Left lung (tissue), 10 donors: ENCODE data around the gene CCDC82. TPM values are rescaled to one million over a fixed set of nuclear protein-coding genes. Genes with fewer than 3 reads are reported as not detected.
A peak's percentile ranks its signal among the peaks of the same experiment; 100 is the strongest.

Experiments used
- ATAC-seq: fragments of 200-7000 bp; cut with Tn5 transposase; one replicate; pipeline ENCODE4 v1.9.1; 2020; ENCODE audit warnings: moderate library complexity
- DNase-seq, 4 donors: peaks; one replicate each; pipeline ENCODE4 v3.0.0-alpha.2; 2013 to 2020
- H3K27ac ChIP-seq, 2 donors: fragments of 200-600 bp; sonication (generic) in 1 of 2; one replicate each; pipeline versions ENCODE4 v1.5.0 to v1.8.0; 2020 to 2021
- H3K27me3 ChIP-seq, 2 donors: fragments of 200-600 bp; sonication (generic) in 1 of 2; one replicate each; pipeline versions ENCODE4 v1.5.0 to v1.8.0; 2020 to 2021
- H3K36me3 ChIP-seq, 2 donors: fragments of 200-600 bp; sonication (generic) in 1 of 2; one replicate each; pipeline versions ENCODE4 v1.5.0 to v1.8.0; 2020 to 2021
- H3K4me1 ChIP-seq, 2 donors: fragments of 200-600 bp; one replicate each; pipeline ENCODE4 v1.8.0; 2021
- H3K4me3 ChIP-seq, 2 donors: fragments of 200-600 bp; sonication (generic) in 1 of 2; one replicate each; pipeline versions ENCODE4 v1.5.0 to v1.8.0; 2020 to 2021; ENCODE audit warnings: mild to moderate bottlenecking in 1 of 2
- H3K9me3 ChIP-seq, 2 donors: fragments of 200-600 bp; sonication (generic) in 1 of 2; one replicate each; pipeline versions ENCODE4 v1.5.0 to v1.8.0; 2020 to 2021
- intact Hi-C, 2 donors: fragments of 100-400 bp; cut with DNase I; formaldehyde crosslinking; loops; one replicate each; pipeline versions ENCODE4 v1.11.2 to v1.14.2; 2022
- polyA plus RNA-seq, 6 donors: library from polyadenylated mRNA; unstranded; fragments of 120-200 nt; gene quantifications; one replicate each; pipeline ENCODE4 v1.2.1, GENCODE V29; 2013; ENCODE audit not compliant: insufficient read length in 6 of 6
- total RNA-seq, 2 donors: library from RNA; stranded (reverse); fragmentation: NEBNext Ultra II Directional; extraction: Animal tissue kit (Norgen Biotek cat#: 25700); gene quantifications; one replicate each; pipeline ENCODE4 v1.2.1, GENCODE V29; 2021
- TF ChIP-seq, protein P1 (sequence below), 2 donors: fragments of 200-600 bp; sonication (generic) in 1 of 2; IDR thresholded peaks; one replicate each; pipeline versions ENCODE4 v1.5.0 to v1.8.0; 2021; ENCODE audit warnings: antibody characterized with exemption in 2 of 2
- donor health status: DM: no; HTN: yes; CAD: no.
- donor health status: DM: no; HTN: no; CAD: no.

CCDC82 gene
- total and polyA plus RNA-seq, 8 donors = 18.1 to 64.5 (median 59.5) TPM

DNA sequence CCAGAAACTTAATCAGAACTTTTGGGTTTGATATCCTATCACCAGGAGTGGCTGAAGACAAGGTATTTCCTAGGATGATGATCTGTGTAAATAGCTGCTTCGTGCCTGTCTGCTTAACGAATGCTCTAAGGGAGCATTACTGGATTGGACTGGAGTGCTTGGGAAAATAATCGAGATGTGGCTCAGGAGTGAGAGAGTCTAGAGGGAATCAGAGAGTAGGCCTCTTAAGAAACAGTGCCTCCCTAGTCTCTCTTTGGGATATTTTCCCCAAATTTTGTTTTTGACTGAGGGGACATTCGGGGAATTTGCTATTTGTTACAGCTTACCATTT, 49.2 kb downstream of the CCDC82 start:
- peak overlapping the region; percentile 85 to 88 for H3K27ac ChIP-seq
- peaks cover 41 to 70% of the 10 kb centered on the region in 2 donors for H3K4me1 ChIP-seq
- no peaks in the 10 kb centered on the region for H3K36me3 ChIP-seq
- H3K9me3 ChIP-seq = no peaks in the 10 kb centered on the region
- DNase-seq = peak in 1 of 4 donors; percentile 44
- H3K4me3 ChIP-seq = peak overlapping the region; percentile 60 to 70
- ATAC-seq = no peak
- TF ChIP-seq, protein P1, sequence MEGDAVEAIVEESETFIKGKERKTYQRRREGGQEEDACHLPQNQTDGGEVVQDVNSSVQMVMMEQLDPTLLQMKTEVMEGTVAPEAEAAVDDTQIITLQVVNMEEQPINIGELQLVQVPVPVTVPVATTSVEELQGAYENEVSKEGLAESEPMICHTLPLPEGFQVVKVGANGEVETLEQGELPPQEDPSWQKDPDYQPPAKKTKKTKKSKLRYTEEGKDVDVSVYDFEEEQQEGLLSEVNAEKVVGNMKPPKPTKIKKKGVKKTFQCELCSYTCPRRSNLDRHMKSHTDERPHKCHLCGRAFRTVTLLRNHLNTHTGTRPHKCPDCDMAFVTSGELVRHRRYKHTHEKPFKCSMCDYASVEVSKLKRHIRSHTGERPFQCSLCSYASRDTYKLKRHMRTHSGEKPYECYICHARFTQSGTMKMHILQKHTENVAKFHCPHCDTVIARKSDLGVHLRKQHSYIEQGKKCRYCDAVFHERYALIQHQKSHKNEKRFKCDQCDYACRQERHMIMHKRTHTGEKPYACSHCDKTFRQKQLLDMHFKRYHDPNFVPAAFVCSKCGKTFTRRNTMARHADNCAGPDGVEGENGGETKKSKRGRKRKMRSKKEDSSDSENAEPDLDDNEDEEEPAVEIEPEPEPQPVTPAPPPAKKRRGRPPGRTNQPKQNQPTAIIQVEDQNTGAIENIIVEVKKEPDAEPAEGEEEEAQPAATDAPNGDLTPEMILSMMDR (IDR thresholded peaks at IDR 0.05) = no peak
- intact Hi-C loops = loop anchor here in 1 of 2 donors (10.0 kb wide), 1 partner anchor 286 kb away; no protein-coding TSS in a partner anchor
- no peaks in the 10 kb centered on the region for H3K27me3 ChIP-seq

GRCh38 chr11:96339706-96340554, 49.8 kb downstream of the CCDC82 start:
- no peaks in the 10 kb centered on the region for H3K9me3 ChIP-seq
- ATAC-seq (no peak), DNase-seq (peak in 1 of 4 donors; percentile 25)
- H3K27ac ChIP-seq = peak overlapping the region; percentile 85 to 88
- H3K4me1 ChIP-seq = peaks cover 42 to 76% of the 10 kb centered on the region in 2 donors
- no peaks in the 10 kb centered on the region for H3K36me3 ChIP-seq
- TF ChIP-seq, protein P1 (IDR thresholded peaks at IDR 0.05) = no peak
- H3K27me3 ChIP-seq = no peaks in the 10 kb centered on the region
- peak overlapping the region; percentile 9 to 70 for H3K4me3 ChIP-seq
- intact Hi-C loops = loop anchor here in 1 of 2 donors (10.0 kb wide), 1 partner anchor 285 kb away; no protein-coding TSS in a partner anchor

GRCh38 chr11:96338910-96339705, 50.6 kb downstream of the CCDC82 start:
- Histone ChIP-seq H3K4me1 (peaks cover 42 to 82% of the 10 kb centered on the region in 2 donors), H3K27ac (peak overlapping the region; percentile 85 to 88), H3K4me3 (peak overlapping the region; percentile 9 to 70), H3K9me3 (no peaks in the 10 kb centered on the region), H3K36me3 (no peaks in the 10 kb centered on the region), H3K27me3 (no peaks in the 10 kb centered on the region)
- peak in 3 of 4 donors; percentile 48 to 68 (median 63) for DNase-seq
- TF ChIP-seq, protein P1 (IDR thresholded peaks at IDR 0.05) = no peak
- peak; percentile 14 for ATAC-seq
- intact Hi-C loops = no loop called here

DNA sequence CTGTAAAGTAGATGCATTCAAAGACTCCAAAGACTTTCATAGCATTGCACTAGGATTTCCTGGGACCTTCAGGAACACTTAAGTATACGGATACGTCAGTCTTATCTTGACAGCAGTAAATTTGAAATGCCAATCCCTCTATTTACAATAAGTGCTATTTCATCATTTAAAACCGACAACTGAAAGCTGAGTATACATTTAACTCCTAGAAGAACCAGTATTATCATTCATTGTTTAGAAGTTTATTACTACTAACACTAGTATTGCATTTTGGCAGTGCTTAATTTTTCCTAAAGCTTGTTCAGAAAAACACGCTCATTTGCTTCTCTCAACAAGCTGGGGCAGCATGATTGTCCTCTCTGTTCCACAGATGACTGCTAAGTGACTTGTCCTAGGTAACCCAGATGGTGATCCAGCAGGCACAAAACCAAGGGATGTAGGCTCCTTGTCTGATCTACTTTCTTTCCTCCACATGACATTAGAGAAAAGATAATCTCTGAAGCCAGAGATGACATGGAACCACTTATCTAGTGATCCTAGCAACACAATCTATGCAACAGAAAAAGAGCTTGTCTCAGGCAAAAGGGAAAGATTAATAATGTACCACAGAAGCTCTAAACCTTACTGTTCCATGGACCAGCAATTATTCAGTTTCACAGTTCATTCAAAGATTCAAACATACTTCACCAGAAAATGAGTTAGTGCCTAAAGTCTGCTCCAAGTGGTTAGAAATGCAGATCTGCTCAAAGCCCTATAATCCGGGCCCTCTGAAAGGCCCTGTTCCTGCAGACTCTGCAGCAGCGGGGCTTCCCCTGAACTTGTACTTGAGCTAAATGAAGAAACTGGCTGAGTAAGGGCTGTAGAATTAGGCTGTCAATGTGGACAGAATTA, 51.9 kb downstream of the CCDC82 start:
- peaks cover 45 to 86% of the 10 kb centered on the region in 2 donors for H3K4me1 ChIP-seq
- H3K36me3 ChIP-seq = no peaks in the 10 kb centered on the region
- no peaks in the 10 kb centered on the region for H3K27me3 ChIP-seq
- DNase-seq (peak in 1 of 4 donors; percentile 57), ATAC-seq (peak; percentile 43)
- H3K4me3 ChIP-seq = peak overlapping the region in 1 of 2 donors; percentile 70
- peak overlapping the region; percentile 85 to 88 for H3K27ac ChIP-seq
- intact Hi-C loops = no loop called here
- TF ChIP-seq, protein P1 (IDR thresholded peaks at IDR 0.05) = no peak
- H3K9me3 ChIP-seq = no peaks in the 10 kb centered on the region
